HG03103 (cell line): Measurements from ENCODE around the gene PPIE.
"Not testable (repeated sequence)": the region's sequence is repeated elsewhere in the genome, so short reads cannot be mapped to it uniquely, and the experiment has no call there.

ENCODE experiments used
- ATAC-seq: cut with Tn5 transposase; IDR thresholded peaks from one replicate; pipeline ENCODE4 v1.9.1; 2021; ENCODE audit warnings: low read depth; ENCODE audit not compliant: unreplicated experiment

Gene PPIE

GRCh38 chr1:39757501-39757900 is 18.8 kb downstream of the PPIE start:
- ATAC-seq, result no peak

- ATAC-seq, result no peak
These were observed 20.1 kb downstream of the PPIE start for GRCh38 chr1:39758556-39759435.

GRCh38 chr1:39759436-39759726 is 20.7 kb downstream of the PPIE start:
- ATAC-seq, result no peak

- no peak for ATAC-seq
These were observed 21.7 kb downstream of the PPIE start for GRCh38 chr1:39760074-39761008.

- ATAC-seq, result no peak
These were observed 22.3 kb downstream of the PPIE start for GRCh38 chr1:39761016-39761415.

GRCh38 chr1:39761557-39762260 is 23.0 kb downstream of the PPIE start:
- ATAC-seq, result no peak

GRCh38 chr1:39762550-39763540 is 24.2 kb downstream of the PPIE start:
- no peak for ATAC-seq

- not testable (repeated sequence) for ATAC-seq
These were observed 25.1 kb downstream of the PPIE start for GRCh38 chr1:39763619-39764374.

GRCh38 chr1:39764512-39764911 is 25.8 kb downstream of the PPIE start:
- ATAC-seq, result not testable (repeated sequence)

- not testable (repeated sequence) for ATAC-seq
These were observed 27.8 kb downstream of the PPIE start for GRCh38 chr1:39766466-39766865.

GRCh38 chr1:39769502-39769901 is 30.8 kb downstream of the PPIE start:
- not testable (repeated sequence) for ATAC-seq

GRCh38 chr1:39770100-39771021 is 31.7 kb downstream of the PPIE start:
- not testable (repeated sequence) for ATAC-seq

- not testable (repeated sequence) for ATAC-seq
These were observed 32.4 kb downstream of the PPIE start, which contains the start of gene OXCT2 for GRCh38 chr1:39771022-39771532. TSS of gene OXCT2 (minus strand) at chr1:39771348. CDS start at chr1:39771255, 93 bp downstream.

- ATAC-seq, result not testable (repeated sequence)
These were observed 34.8 kb downstream of the PPIE start for GRCh38 chr1:39773369-39773979.

GRCh38 chr1:39775141-39775540 is 36.5 kb downstream of the PPIE start:
- ATAC-seq, result not testable (repeated sequence)

GRCh38 chr1:39775676-39776399 is 37.2 kb downstream of the PPIE start:
- not testable (repeated sequence) for ATAC-seq

GRCh38 chr1:39776400-39776713 is 37.7 kb downstream of the PPIE start:
- no peak for ATAC-seq
